Measurements from ENCODE around the gene CD8B2. TPM values are rescaled to one million over a fixed set of nuclear protein-coding genes. Genes with fewer than 3 reads are reported as not detected.
"Not testable (repeated sequence)": the region's sequence is repeated elsewhere in the genome, so short reads cannot be mapped to it uniquely, and the experiment has no call there.

Gene CD8B2
- total RNA-seq, 1 experiment from 2014 or later: not detected

DNA sequence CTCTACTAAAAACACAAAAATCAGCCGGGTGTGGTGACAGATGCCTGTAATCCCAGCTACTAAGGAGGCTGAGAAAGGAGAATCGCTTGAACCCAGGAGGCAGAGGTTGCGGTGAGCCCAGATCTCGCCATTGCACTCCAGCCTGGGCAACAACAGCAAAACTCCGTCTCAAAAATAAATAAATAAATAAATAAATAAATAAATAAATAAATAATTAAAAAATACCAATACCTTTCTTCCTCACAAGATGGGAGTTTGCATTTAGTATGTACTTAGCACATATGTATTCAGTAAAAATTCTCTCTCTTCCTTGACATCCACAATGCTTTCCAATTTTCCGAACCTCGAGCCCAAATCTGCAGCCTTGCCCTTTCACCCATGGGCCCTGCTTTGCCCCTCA is 13.2 kb downstream of the CD8B2 start:
- not testable (repeated sequence) for H3K27me3 Mint-ChIP-seq (ENCODE audit: low read depth); DNase-seq; H3K56ac ChIP-seq (ENCODE audit: insufficient read length, low read depth, low read length); H3K18ac ChIP-seq (ENCODE audit: insufficient read length, low read depth, low read length); H3K4me1 ChIP-seq (ENCODE audit: insufficient read depth, low read length); H3K36me3 Mint-ChIP-seq (ENCODE audit: insufficient read depth in 1 of 3, low read depth in 3 of 3); H2BK15ac ChIP-seq (ENCODE audit: low read depth, low read length); H4K91ac ChIP-seq (ENCODE audit: insufficient read length, low read depth, low read length); H2AK5ac ChIP-seq (ENCODE audit: insufficient read length, low read length); H3K9ac ChIP-seq (ENCODE audit: extremely low read depth, insufficient read length, low read length); H4K5ac ChIP-seq (ENCODE audit: insufficient read length, low read depth, low read length); H3K4me1 Mint-ChIP-seq; H3K14ac ChIP-seq (ENCODE audit: insufficient read depth, low read length); H3K9me3 Mint-ChIP-seq; H3K27me3 ChIP-seq (ENCODE audit: insufficient read depth, low read length); H2BK12ac ChIP-seq (ENCODE audit: insufficient read length, low read depth, low read length); H3K9me3 ChIP-seq (ENCODE audit: control insufficient read depth, low read depth, low read length); H3K4ac ChIP-seq (ENCODE audit: low read depth, low read length); H3K27ac Mint-ChIP-seq; H3K79me2 ChIP-seq (ENCODE audit: insufficient read depth, low read length); H3K79me1 ChIP-seq (ENCODE audit: insufficient read depth, low read depth, low read length, poor library complexity, severe bottlenecking); H3K4me2 ChIP-seq (ENCODE audit: insufficient read depth, insufficient read length, low read length); H3K27ac ChIP-seq (ENCODE audit: insufficient read length, low read depth, low read length); H4K8ac ChIP-seq (replicated peaks; ENCODE audit: insufficient read length, low read depth, low read length); H3K23me2 ChIP-seq (ENCODE audit: insufficient read length, low read depth, low read length, poor library complexity, severe bottlenecking); H4K20me1 ChIP-seq (ENCODE audit: control insufficient read depth, insufficient read depth, insufficient read length); H3K23ac ChIP-seq (ENCODE audit: insufficient read length, low read depth, low read length); H3T11ph ChIP-seq (ENCODE audit: low read length); H2BK120ac ChIP-seq (ENCODE audit: low read depth, low read length, poor library complexity, severe bottlenecking); H3K4me3 Mint-ChIP-seq; H2BK5ac ChIP-seq (ENCODE audit: insufficient read length, low read length); H2BK20ac ChIP-seq (ENCODE audit: low read depth, low read length, poor library complexity, severe bottlenecking); H2AFZ ChIP-seq (ENCODE audit: low read length)
- no CpG with 5 or more reads among the region's 7 CpGs for WGBS (ENCODE audit: extremely low coverage, insufficient read length, low lambda C conversion rate)

DNA sequence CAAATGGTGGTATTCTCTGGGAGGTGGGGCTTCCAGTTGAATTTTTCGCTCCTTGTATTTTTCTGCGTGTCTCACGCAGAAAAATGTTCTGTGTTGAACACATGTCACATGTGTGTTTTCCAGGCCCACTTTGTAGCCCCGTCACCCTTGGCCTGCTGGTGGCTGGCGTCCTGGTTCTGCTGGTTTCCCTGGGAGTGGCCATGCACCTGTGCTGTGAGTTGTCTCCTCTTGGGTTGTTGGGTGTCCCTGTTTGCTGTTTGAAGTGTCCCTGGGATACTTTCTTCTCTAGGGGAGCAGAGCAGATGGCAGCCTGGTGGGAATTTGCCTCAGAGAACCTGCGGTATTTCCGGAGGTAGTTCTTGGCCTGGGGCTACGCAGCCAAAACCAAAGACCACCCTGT is 15.2 kb downstream of the CD8B2 start:
- not testable (repeated sequence) for H3K4me1 Mint-ChIP-seq; H3K27me3 Mint-ChIP-seq (ENCODE audit: low read depth); H2BK5ac ChIP-seq (ENCODE audit: insufficient read length, low read length); H2BK20ac ChIP-seq (ENCODE audit: low read depth, low read length, poor library complexity, severe bottlenecking); H3K79me2 ChIP-seq (ENCODE audit: insufficient read depth, low read length); H2AK5ac ChIP-seq (ENCODE audit: insufficient read length, low read length); H2BK12ac ChIP-seq (ENCODE audit: insufficient read length, low read depth, low read length); H2AFZ ChIP-seq (ENCODE audit: low read length); H3K14ac ChIP-seq (ENCODE audit: insufficient read depth, low read length); H3K4me2 ChIP-seq (ENCODE audit: insufficient read depth, insufficient read length, low read length); H3K23ac ChIP-seq (ENCODE audit: insufficient read length, low read depth, low read length); H4K8ac ChIP-seq (replicated peaks; ENCODE audit: insufficient read length, low read depth, low read length); H3K9me3 Mint-ChIP-seq; H3K56ac ChIP-seq (ENCODE audit: insufficient read length, low read depth, low read length); H3K4me3 Mint-ChIP-seq; H3K27ac Mint-ChIP-seq; H3K27me3 ChIP-seq (ENCODE audit: insufficient read depth, low read length); H3K79me1 ChIP-seq (ENCODE audit: insufficient read depth, low read depth, low read length, poor library complexity, severe bottlenecking); H4K91ac ChIP-seq (ENCODE audit: insufficient read length, low read depth, low read length); H3K9ac ChIP-seq (ENCODE audit: extremely low read depth, insufficient read length, low read length); H2BK120ac ChIP-seq (ENCODE audit: low read depth, low read length, poor library complexity, severe bottlenecking); H3K18ac ChIP-seq (ENCODE audit: insufficient read length, low read depth, low read length); H3K27ac ChIP-seq (ENCODE audit: insufficient read length, low read depth, low read length); H3K9me3 ChIP-seq (ENCODE audit: control insufficient read depth, low read depth, low read length); H4K5ac ChIP-seq (ENCODE audit: insufficient read length, low read depth, low read length); H3K36me3 Mint-ChIP-seq (ENCODE audit: insufficient read depth in 1 of 3, low read depth in 3 of 3); H4K20me1 ChIP-seq (ENCODE audit: control insufficient read depth, insufficient read depth, insufficient read length); H2BK15ac ChIP-seq (ENCODE audit: low read depth, low read length); H3K23me2 ChIP-seq (ENCODE audit: insufficient read length, low read depth, low read length, poor library complexity, severe bottlenecking); H3K4ac ChIP-seq (ENCODE audit: low read depth, low read length); H3K4me1 ChIP-seq (ENCODE audit: insufficient read depth, low read length); DNase-seq; H3T11ph ChIP-seq (ENCODE audit: low read length)
- WGBS (ENCODE audit: extremely low coverage, insufficient read length, low lambda C conversion rate): no CpG with 5 or more reads among the region's 8 CpGs
